CD14-positive monocyte (primary cell): Measurements from ENCODE around the gene ZNF324. TPM values are rescaled to one million over a fixed set of nuclear protein-coding genes. Genes with fewer than 3 reads are reported as not detected.
"Not testable (repeated sequence)": the region's sequence is repeated elsewhere in the genome, so short reads cannot be mapped to it uniquely, and the experiment has no call there.

Experiments used
- DNase-seq, 3 donors: peaks; one replicate each; pipeline ENCODE4 v3.0.0-alpha.2; 2011 to 2022
- H2AFZ ChIP-seq: 2 replicates; pipeline ENCODE4 v1.6.0; 2012; ENCODE audit warnings: mild to moderate bottlenecking, low read depth, low read length, inconsistent platforms; ENCODE audit not compliant: insufficient read depth, poor library complexity, severe bottlenecking
- H3K27ac ChIP-seq, 2 donors: 1 replicate in 1 of 2; 2 replicates in 1 of 2; pipeline ENCODE4 v1.5.1; 2012 to 2013; ENCODE audit warnings: low read length in 2 of 2, control low read depth in 1 of 2, inconsistent platforms in 1 of 2, low read depth in 1 of 2, mild to moderate bottlenecking in 1 of 2
- H3K27me3 ChIP-seq, 2 donors: one replicate each; pipeline versions ENCODE4 v1.6.0 to v1.6.1; 2011 to 2013; ENCODE audit warnings: low read length in 2 of 2; ENCODE audit not compliant: control insufficient read depth in 2 of 2, insufficient read depth in 2 of 2
- H3K36me3 ChIP-seq, 2 donors: replicated peaks in 1 of 2; 1 replicate in 1 of 2; 2 replicates in 1 of 2; pipeline versions ENCODE4 v1.5.1 to v1.6.1; 2012 to 2013; ENCODE audit warnings: low read length in 2 of 2, control low read depth in 1 of 2, inconsistent platforms in 1 of 2, mild to moderate bottlenecking in 1 of 2; ENCODE audit not compliant: insufficient read depth in 2 of 2, control insufficient read depth in 1 of 2
- H3K4me1 ChIP-seq, 2 donors: 1 replicate in 1 of 2; 2 replicates in 1 of 2; pipeline versions ENCODE4 v1.5.1 to v1.6.1; 2012 to 2013; ENCODE audit warnings: low read length in 2 of 2, control low read depth in 1 of 2, inconsistent platforms in 1 of 2, mild to moderate bottlenecking in 1 of 2, moderate library complexity in 1 of 2; ENCODE audit not compliant: insufficient read depth in 2 of 2, control insufficient read depth in 1 of 2
- H3K4me2 ChIP-seq: replicated peaks from 2 replicates; pipeline ENCODE3; 2012; ENCODE audit warnings: low read length, moderate library complexity, mild to moderate bottlenecking; ENCODE audit not compliant: poor library complexity, severe bottlenecking; ENCODE audit errors: extremely low read depth
- H3K4me3 ChIP-seq, 3 experiments: fragments of 200-600 bp in 1 of 3; sonication (generic) in 1 of 3; replicated peaks in 1 of 3; 1 replicate in 2 of 3; 2 replicates in 1 of 3; pipeline ENCODE4 v1.5.1; 2011 to 2013; ENCODE audit warnings: low read length in 3 of 3, mild to moderate bottlenecking in 3 of 3, control low read depth in 2 of 3, low read depth in 2 of 3, inconsistent platforms in 1 of 3, moderate library complexity in 1 of 3
- H3K79me2 ChIP-seq: 2 replicates; pipeline ENCODE4 v1.6.0; 2012; ENCODE audit warnings: mild to moderate bottlenecking, control low read depth, inconsistent platforms, low read length, moderate library complexity; ENCODE audit not compliant: insufficient read depth
- H3K9ac ChIP-seq: 2 replicates; pipeline ENCODE4 v1.6.0; 2017; ENCODE audit warnings: low read length, mild to moderate bottlenecking; ENCODE audit not compliant: insufficient read depth, poor library complexity, severe bottlenecking
- H3K9me3 ChIP-seq, 2 donors: replicated peaks in 1 of 2; 1 replicate in 1 of 2; 2 replicates in 1 of 2; pipeline versions ENCODE4 v1.5.1 to v1.6.1; 2012 to 2013; ENCODE audit warnings: low read length in 2 of 2, control low read depth in 1 of 2; ENCODE audit not compliant: control insufficient read depth in 1 of 2, insufficient read depth in 1 of 2
- H4K20me1 ChIP-seq: 2 replicates; pipeline ENCODE4 v1.6.0; 2012; ENCODE audit warnings: mild to moderate bottlenecking, low read length, control low read depth, moderate library complexity; ENCODE audit not compliant: insufficient read depth
- H3K27ac Mint-ChIP-seq, 7 donors: one replicate each; pipeline ENCODE4 v1.8.0; 2020; ENCODE audit warnings: mild to moderate bottlenecking in 7 of 7, mixed read lengths in 7 of 7, moderate library complexity in 6 of 7, inconsistent platforms in 2 of 7
- H3K27me3 Mint-ChIP-seq, 3 donors: one replicate each; pipeline ENCODE4 v1.8.0; 2021 to 2022; ENCODE audit warnings: low read depth in 3 of 3, mild to moderate bottlenecking in 3 of 3, mixed read lengths in 3 of 3, moderate library complexity in 3 of 3, inconsistent platforms in 1 of 3
- H3K36me3 Mint-ChIP-seq, 2 donors: one replicate each; pipeline ENCODE4 v1.8.0; 2020; ENCODE audit warnings: mixed read lengths in 2 of 2, inconsistent platforms in 1 of 2, mild to moderate bottlenecking in 1 of 2
- H3K4me1 Mint-ChIP-seq: one replicate; pipeline ENCODE4 v1.8.0; 2020; ENCODE audit warnings: mild to moderate bottlenecking, mixed read lengths
- H3K4me3 Mint-ChIP-seq, 2 donors: one replicate each; pipeline ENCODE4 v1.8.0; 2020; ENCODE audit warnings: mild to moderate bottlenecking in 2 of 2, mixed read lengths in 2 of 2, moderate library complexity in 1 of 2
- H3K9me3 Mint-ChIP-seq, 7 donors: one replicate each; pipeline ENCODE4 v1.8.0; 2020 to 2022; ENCODE audit warnings: mixed read lengths in 7 of 7, mild to moderate bottlenecking in 6 of 7, moderate library complexity in 6 of 7, inconsistent platforms in 2 of 7
- CTCF ChIP-seq: fragments of 200-600 bp; IDR thresholded peaks from one replicate; pipeline ENCODE4 v1.8.0; 2022; ENCODE audit warnings: antibody characterized with exemption, mild to moderate bottlenecking
- WGBS: methylation state at CpG from one replicate; pipeline ENCODE4 v1.1.5; 2013; ENCODE audit warnings: missing lambda C conversion rate; ENCODE audit not compliant: insufficient coverage; 5-methylcytosine and 5-hydroxymethylcytosine counted together
- intact Hi-C, 2 donors: fragments of 100-400 bp; cut with micrococcal nuclease; formaldehyde crosslinking; loops; one replicate each; pipeline versions ENCODE4 v1.15.0 to v1.15.1; 2023
- polyA plus RNA-seq, 3 donors: library from polyadenylated mRNA; depleted of rRNA in 1 of 3; unstranded in 2 of 3; stranded (reverse) in 1 of 3; fragments of 300-500 nt in 2 of 3; fragments of >200 nt in 1 of 3; fragmentation: Illumina TruSeq in 2 of 3; gene quantifications; 1 replicate in 2 of 3; 2 replicates in 1 of 3; pipeline ENCODE4 v1.2.3, GENCODE V29; 2012 to 2021

Gene ZNF324
- polyA plus RNA-seq, 3 donors: 4.1 to 5.7 (median 5.3) TPM

- peak within 1 kb of the TSS; percentile 81 to 93 for H3K27ac ChIP-seq
- Mint-ChIP-seq H3K4me1 (peaks cover 16% of the 10 kb centered on the region), H3K27ac (peak within 1 kb of the TSS; percentile 93 to 98 (median 95)), H3K9me3 (peaks cover 61 to 85% (median 76%) of the 10 kb centered on the region in 7 donors), H3K4me3 (peak within 1 kb of the TSS; percentile 86 to 93), H3K27me3 (peaks cover 3 to 14% (median 14%) of the 10 kb centered on the region in 3 donors), H3K36me3 (peaks cover 39 to 49% of the 10 kb centered on the region in 2 donors)
- peaks cover 8% of the 10 kb centered on the region for H3K79me2 ChIP-seq
- peaks cover 18 to 34% of the 10 kb centered on the region in 2 donors for H3K36me3 ChIP-seq
- DNase-seq: peak; percentile 100
- peak within 1 kb of the TSS; percentile 78 for H3K9ac ChIP-seq
- peaks cover 0 to 3% of the 10 kb centered on the region in 2 donors for H3K27me3 ChIP-seq
- intact Hi-C loops: loop anchor here in 1 of 2 donors (1.0 to 2.0 kb wide), 3 partner anchors 11 to 53 kb away; partner anchors contain the start of genes RPS5 and ZNF324B
- TF ChIP-seq CTCF: no peak
- H2AFZ ChIP-seq: peak within 1 kb of the TSS; percentile 94
- no peaks in the 10 kb centered on the region for H4K20me1 ChIP-seq
- 4% methylated on average over 57 of the region's 59 CpGs for WGBS
- H3K4me2 ChIP-seq: peak within 1 kb of the TSS; percentile 76
- peaks cover 48 to 71% of the 10 kb centered on the region in 2 donors for H3K9me3 ChIP-seq
- peaks cover 16% of the 10 kb centered on the region in 2 donors for H3K4me1 ChIP-seq
- peak within 1 kb of the TSS; percentile 47 to 81 (median 79) for H3K4me3 ChIP-seq
These were observed 27.0 kb upstream of the ZNF324 start, which contains the start of gene ZNF132 for GRCh38 chr19:58439576-58440554. TSS of gene ZNF132 (minus strand) at chr19:58440153. CDS start at chr19:58439821, 332 bp downstream.

DNA sequence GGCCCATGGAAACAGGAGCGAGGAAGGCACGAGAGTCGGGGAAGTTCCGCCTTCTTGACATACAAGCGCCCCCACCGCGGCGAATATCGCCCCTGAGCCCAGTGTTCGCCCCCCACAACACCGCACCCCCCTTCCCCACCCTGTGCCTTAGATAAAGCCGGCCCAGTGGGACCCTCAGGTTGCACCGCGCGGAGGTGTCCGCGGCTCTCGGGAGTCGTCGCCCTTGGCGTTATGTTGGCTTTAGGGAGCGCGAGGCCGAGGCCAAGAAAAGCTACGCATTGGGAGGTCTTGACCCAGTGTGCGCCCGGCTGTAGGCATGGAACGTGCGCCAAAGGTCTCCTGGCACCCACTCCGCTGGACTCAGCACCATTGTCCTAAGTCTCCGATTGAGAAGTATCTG is 26.3 kb upstream of the ZNF324 start:
- H3K79me2 ChIP-seq: peaks cover 8% of the 10 kb centered on the region
- H3K36me3 Mint-ChIP-seq: peaks cover 32 to 42% of the 10 kb centered on the region in 2 donors
- no peak for DNase-seq
- peak overlapping the region; percentile 59 for H3K9ac ChIP-seq
- peaks cover 11 to 27% of the 10 kb centered on the region in 2 donors for H3K36me3 ChIP-seq
- peaks cover 41 to 65% of the 10 kb centered on the region in 2 donors for H3K9me3 ChIP-seq
- peak overlapping the region; percentile 93 to 98 (median 95) for H3K27ac Mint-ChIP-seq
- peaks cover 16% of the 10 kb centered on the region in 2 donors for H3K4me1 ChIP-seq
- H3K4me3 Mint-ChIP-seq: peak overlapping the region; percentile 86 to 93
- no peaks in the 10 kb centered on the region for H4K20me1 ChIP-seq
- H3K4me2 ChIP-seq: peak overlapping the region; percentile 76
- peaks cover 54 to 78% (median 69%) of the 10 kb centered on the region in 7 donors for H3K9me3 Mint-ChIP-seq
- intact Hi-C loops: loop anchor here in 1 of 2 donors (1.0 to 2.0 kb wide), 3 partner anchors 11 to 53 kb away; partner anchors contain the start of genes RPS5 and ZNF324B
- H3K4me3 ChIP-seq: peak overlapping the region; percentile 27 to 81 (median 79)
- H3K27ac ChIP-seq: peak overlapping the region; percentile 81 to 93
- peaks cover 16% of the 10 kb centered on the region for H3K4me1 Mint-ChIP-seq
- WGBS: 13% methylated on average over 31 of the region's 31 CpGs
- H3K27me3 ChIP-seq: peaks cover 0 to 3% of the 10 kb centered on the region in 2 donors
- peaks cover 3 to 15% (median 14%) of the 10 kb centered on the region in 3 donors for H3K27me3 Mint-ChIP-seq
- H2AFZ ChIP-seq: peak overlapping the region; percentile 94
- no peak for TF ChIP-seq CTCF

- H3K4me2 ChIP-seq, intact Hi-C loops, H3K9ac ChIP-seq, H3K4me3 Mint-ChIP-seq, H3K36me3 ChIP-seq, H2AFZ ChIP-seq, H3K79me2 ChIP-seq, H3K27ac ChIP-seq, H4K20me1 ChIP-seq, H3K27ac Mint-ChIP-seq, DNase-seq, H3K4me3 ChIP-seq, H3K27me3 ChIP-seq: not testable (repeated sequence)
- Mint-ChIP-seq H3K4me1 (peaks cover 16% of the 10 kb centered on the region), H3K36me3 (peaks cover 12 to 18% of the 10 kb centered on the region in 2 donors), H3K27me3 (peaks cover 12 to 25% (median 13%) of the 10 kb centered on the region in 3 donors), H3K9me3 (peaks cover 41 to 69% (median 62%) of the 10 kb centered on the region in 7 donors)
- Histone ChIP-seq H3K4me1 (peaks cover 16% of the 10 kb centered on the region in 2 donors), H3K9me3 (peaks cover 27 to 46% of the 10 kb centered on the region in 2 donors)
- 86% methylated on average over 7 of the region's 7 CpGs for WGBS
These were observed 23.9 kb upstream of the ZNF324 start for GRCh38 chr19:58442986-58443385.
